ENCODE data around the gene MPV17L.
"Not testable (repeated sequence)": the region's sequence is repeated elsewhere in the genome, so short reads cannot be mapped to it uniquely, and the experiment has no call there.

The MPV17L gene

GRCh38 chr16:15446901-15447300 lies 51.3 kb downstream of the MPV17L start:
- Histone ChIP-seq H3K27ac (ENCODE audit: poor library complexity, severe bottlenecking) (no peak overlapping the region), H3K36me3 (ENCODE audit: low read depth) (no peaks in the 10 kb centered on the region), H3K27me3 (ENCODE audit: insufficient read depth, poor library complexity, severe bottlenecking) (no peaks in the 10 kb centered on the region), H3K9me3 (ENCODE audit: severe bottlenecking) (no peaks in the 10 kb centered on the region), H3K4me1 (ENCODE audit: insufficient read depth, poor library complexity, severe bottlenecking) (peaks cover 4% of the 10 kb centered on the region), H3K4me3 (ENCODE audit: severe bottlenecking) (no peak overlapping the region)
- ATAC-seq (ENCODE audit: low read depth) (no peak), DNase-seq (ENCODE audit: low spot score) (no peak)
- TF ChIP-seq, protein P1, sequence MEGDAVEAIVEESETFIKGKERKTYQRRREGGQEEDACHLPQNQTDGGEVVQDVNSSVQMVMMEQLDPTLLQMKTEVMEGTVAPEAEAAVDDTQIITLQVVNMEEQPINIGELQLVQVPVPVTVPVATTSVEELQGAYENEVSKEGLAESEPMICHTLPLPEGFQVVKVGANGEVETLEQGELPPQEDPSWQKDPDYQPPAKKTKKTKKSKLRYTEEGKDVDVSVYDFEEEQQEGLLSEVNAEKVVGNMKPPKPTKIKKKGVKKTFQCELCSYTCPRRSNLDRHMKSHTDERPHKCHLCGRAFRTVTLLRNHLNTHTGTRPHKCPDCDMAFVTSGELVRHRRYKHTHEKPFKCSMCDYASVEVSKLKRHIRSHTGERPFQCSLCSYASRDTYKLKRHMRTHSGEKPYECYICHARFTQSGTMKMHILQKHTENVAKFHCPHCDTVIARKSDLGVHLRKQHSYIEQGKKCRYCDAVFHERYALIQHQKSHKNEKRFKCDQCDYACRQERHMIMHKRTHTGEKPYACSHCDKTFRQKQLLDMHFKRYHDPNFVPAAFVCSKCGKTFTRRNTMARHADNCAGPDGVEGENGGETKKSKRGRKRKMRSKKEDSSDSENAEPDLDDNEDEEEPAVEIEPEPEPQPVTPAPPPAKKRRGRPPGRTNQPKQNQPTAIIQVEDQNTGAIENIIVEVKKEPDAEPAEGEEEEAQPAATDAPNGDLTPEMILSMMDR (IDR thresholded peaks at IDR 0.05; ENCODE audit: poor library complexity, severe bottlenecking) = no peak

DNA sequence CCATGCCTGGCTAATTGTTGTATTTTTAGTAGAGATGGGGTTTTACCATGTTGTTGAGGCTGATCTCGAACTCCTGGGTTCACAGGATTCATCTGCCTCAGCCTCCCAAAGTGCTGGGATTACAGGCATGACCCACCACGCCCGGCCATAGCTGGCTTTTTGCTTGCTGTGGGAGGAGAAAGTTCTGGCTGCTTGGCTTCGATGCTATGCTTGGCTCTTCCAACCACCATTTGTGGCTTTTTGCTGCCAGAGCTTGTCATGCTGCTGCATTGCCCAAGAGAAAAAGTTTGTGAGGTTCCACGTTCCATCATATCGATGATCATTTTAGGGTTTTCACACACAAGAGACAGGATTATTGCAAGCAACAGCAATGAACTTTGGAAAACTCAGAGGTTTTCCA lies 55.1 kb downstream of the MPV17L start:
- Histone ChIP-seq H3K4me1 (ENCODE audit: insufficient read depth, poor library complexity, severe bottlenecking) (no peaks in the 10 kb centered on the region), H3K4me3 (ENCODE audit: severe bottlenecking) (no peak overlapping the region), H3K27ac (ENCODE audit: poor library complexity, severe bottlenecking) (no peak overlapping the region), H3K36me3 (ENCODE audit: low read depth) (no peaks in the 10 kb centered on the region), H3K9me3 (ENCODE audit: severe bottlenecking) (no peaks in the 10 kb centered on the region), H3K27me3 (ENCODE audit: insufficient read depth, poor library complexity, severe bottlenecking) (no peaks in the 10 kb centered on the region)
- no peak for ATAC-seq (ENCODE audit: low read depth)
- DNase-seq (ENCODE audit: low spot score) = no peak
- TF ChIP-seq, protein P1 (IDR thresholded peaks at IDR 0.05; ENCODE audit: poor library complexity, severe bottlenecking) = no peak

GRCh38 chr16:15451098-15451731 lies 55.7 kb downstream of the MPV17L start:
- no peaks in the 10 kb centered on the region for H3K36me3 ChIP-seq (ENCODE audit: low read depth)
- H3K9me3 ChIP-seq (ENCODE audit: severe bottlenecking) = no peaks in the 10 kb centered on the region
- H3K27me3 ChIP-seq (ENCODE audit: insufficient read depth, poor library complexity, severe bottlenecking) = no peaks in the 10 kb centered on the region
- H3K4me1 ChIP-seq (ENCODE audit: insufficient read depth, poor library complexity, severe bottlenecking) = no peaks in the 10 kb centered on the region
- TF ChIP-seq, protein P1 (IDR thresholded peaks at IDR 0.05; ENCODE audit: poor library complexity, severe bottlenecking) = no peak
- no peak overlapping the region for H3K4me3 ChIP-seq (ENCODE audit: severe bottlenecking)
- no peak overlapping the region for H3K27ac ChIP-seq (ENCODE audit: poor library complexity, severe bottlenecking)
- ATAC-seq (ENCODE audit: low read depth) = no peak
- no peak for DNase-seq (ENCODE audit: low spot score)

- Histone ChIP-seq H3K9me3 (ENCODE audit: severe bottlenecking) (no peaks in the 10 kb centered on the region), H3K27ac (ENCODE audit: poor library complexity, severe bottlenecking) (no peak overlapping the region), H3K27me3 (ENCODE audit: insufficient read depth, poor library complexity, severe bottlenecking) (no peaks in the 10 kb centered on the region), H3K4me1 (ENCODE audit: insufficient read depth, poor library complexity, severe bottlenecking) (no peaks in the 10 kb centered on the region), H3K36me3 (ENCODE audit: low read depth) (no peaks in the 10 kb centered on the region), H3K4me3 (ENCODE audit: severe bottlenecking) (no peak overlapping the region)
- TF ChIP-seq, protein P1 (IDR thresholded peaks at IDR 0.05; ENCODE audit: poor library complexity, severe bottlenecking) = no peak
- DNase-seq (ENCODE audit: low spot score) = no peak
- no peak for ATAC-seq (ENCODE audit: low read depth)
These were observed 56.8 kb downstream of the MPV17L start for GRCh38 chr16:15452246-15452855.

DNA sequence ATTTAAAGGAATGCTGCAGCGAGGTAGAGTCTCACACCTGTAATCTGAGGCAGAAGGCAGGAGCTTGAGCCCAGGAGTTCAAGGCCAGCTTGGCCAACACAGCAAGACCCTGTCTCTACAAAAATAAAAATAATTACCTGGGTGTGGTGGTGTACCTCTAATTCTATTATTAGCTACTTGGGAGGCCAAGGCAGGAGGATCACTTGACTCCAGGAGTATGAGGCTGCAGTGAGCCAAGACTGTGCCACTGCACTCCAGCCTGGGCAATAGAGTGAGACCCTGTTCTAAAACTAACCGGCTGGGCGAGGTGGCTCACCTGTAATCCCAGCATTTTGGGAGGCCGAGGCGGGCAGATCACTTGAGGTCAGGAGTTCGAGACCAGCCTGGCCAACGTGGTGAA lies 57.7 kb downstream of the MPV17L start:
- H3K9me3 ChIP-seq (ENCODE audit: severe bottlenecking); H3K4me3 ChIP-seq (ENCODE audit: severe bottlenecking); H3K36me3 ChIP-seq (ENCODE audit: low read depth); ATAC-seq (ENCODE audit: low read depth); H3K4me1 ChIP-seq (ENCODE audit: insufficient read depth, poor library complexity, severe bottlenecking); DNase-seq (ENCODE audit: low spot score); H3K27ac ChIP-seq (ENCODE audit: poor library complexity, severe bottlenecking); H3K27me3 ChIP-seq (ENCODE audit: insufficient read depth, poor library complexity, severe bottlenecking): not testable (repeated sequence)

GRCh38 chr16:15454933-15455332 lies 59.4 kb downstream of the MPV17L start:
- not testable (repeated sequence) for H3K27me3 ChIP-seq (ENCODE audit: insufficient read depth, poor library complexity, severe bottlenecking); H3K4me1 ChIP-seq (ENCODE audit: insufficient read depth, poor library complexity, severe bottlenecking); DNase-seq (ENCODE audit: low spot score); H3K4me3 ChIP-seq (ENCODE audit: severe bottlenecking); ATAC-seq (ENCODE audit: low read depth); H3K27ac ChIP-seq (ENCODE audit: poor library complexity, severe bottlenecking); H3K36me3 ChIP-seq (ENCODE audit: low read depth); H3K9me3 ChIP-seq (ENCODE audit: severe bottlenecking)

All from RWPE2 (cell line).